A673 (cell line): ENCODE measurements around the gene CCDC186. TPM values are rescaled to one million over a fixed set of nuclear protein-coding genes. Genes with fewer than 3 reads are reported as not detected.

ENCODE experiments used
- BruUV-seq: library from RNA; stranded (reverse); fragments of 400-500 nt; replicated peaks from 2 replicates; lab custom pipeline; 2021; lab: Mats Ljungman, UMichigan
- CTCF ChIA-PET: fragments of 300-600 bp; sonication (Branson Sonifier 250); formaldehyde crosslinking; loops from one replicate; lab custom pipeline; 2022; ENCODE audit warnings: antibody characterized with exemption; lab: Charles Lee
- POLR2A ChIA-PET: fragments of 300-600 bp; sonication (Branson Sonifier 250); formaldehyde crosslinking; loops from one replicate; lab custom pipeline; 2022; ENCODE audit warnings: antibody characterized with exemption; ENCODE audit not compliant: low non-redundant PET; lab: Charles Lee
- DNase-seq: peaks from one replicate; pipeline ENCODE4 v3.0.0-alpha.2; 2015; ENCODE audit warnings: low spot score
- H3K27ac ChIP-seq: fragments of 200-600 bp; sonication (generic); 2 replicates; pipeline ENCODE4 v1.5.1; 2016; ENCODE audit warnings: mixed run types, low read depth, mild to moderate bottlenecking, mixed read lengths, antibody characterized with exemption, low read length; ENCODE audit not compliant: poor library complexity, severe bottlenecking
- H3K27me3 ChIP-seq: fragments of 200-600 bp; sonication (generic); replicated peaks from 2 replicates; pipeline ENCODE4 v1.6.1; 2017; ENCODE audit warnings: mixed run types, low read depth, mild to moderate bottlenecking, mixed read lengths, antibody characterized with exemption, low read length; ENCODE audit not compliant: insufficient read depth, poor library complexity
- H3K36me3 ChIP-seq: fragments of 200-600 bp; sonication (generic); 2 replicates; pipeline ENCODE4 v1.6.1; 2016; ENCODE audit warnings: mixed run types, mild to moderate bottlenecking, mixed read lengths, antibody characterized with exemption, low read length; ENCODE audit not compliant: insufficient read depth, poor library complexity, severe bottlenecking
- H3K4me1 ChIP-seq: fragments of 200-600 bp; sonication (generic); 2 replicates; pipeline ENCODE4 v1.6.1; 2017; ENCODE audit warnings: mixed run types, mild to moderate bottlenecking, mixed read lengths, antibody characterized with exemption, low read length; ENCODE audit not compliant: insufficient read depth, poor library complexity, severe bottlenecking
- H3K4me3 ChIP-seq: fragments of 200-600 bp; sonication (generic); 2 replicates; pipeline ENCODE4 v1.5.1; 2016; ENCODE audit warnings: low read depth, mixed run types, mild to moderate bottlenecking, mixed read lengths, low read length; ENCODE audit not compliant: poor library complexity, severe bottlenecking
- H3K9me3 ChIP-seq: fragments of 200-600 bp; sonication (generic); 2 replicates; pipeline ENCODE4 v1.6.1; 2016; ENCODE audit warnings: mixed run types, low read depth, mild to moderate bottlenecking, mixed read lengths, antibody characterized with exemption, low read length; ENCODE audit not compliant: poor library complexity, severe bottlenecking
- CTCF ChIP-seq: fragments of 300-800, 200-600 bp; sonication (generic); conservative IDR thresholded peaks from 2 replicates; pipeline ENCODE4 v1.5.1; 2017; ENCODE audit warnings: low read depth, mild to moderate bottlenecking, antibody characterized with exemption, low read length, moderate library complexity, mixed read lengths
- EZH2 ChIP-seq: fragments of 200-600 bp; sonication (generic); IDR thresholded peaks from 2 replicates; pipeline ENCODE4 v1.6.1; 2017; ENCODE audit warnings: borderline replicate concordance, low read depth, mild to moderate bottlenecking, mixed read lengths, antibody characterized with exemption, low read length; ENCODE audit not compliant: poor library complexity, severe bottlenecking
- intact Hi-C: fragments of 100-400 bp; cut with micrococcal nuclease; formaldehyde crosslinking; loops from one replicate; pipeline ENCODE4 v1.10.0; 2022; ENCODE audit not compliant: unreplicated experiment
- total RNA-seq: library from RNA; stranded (reverse); gene quantifications from 2 replicates; pipeline ENCODE4 v1.2.3, GENCODE V29; 2021

The CCDC186 gene
- total RNA-seq, 1 experiment from 2014 or later: 10.9 TPM

GRCh38 chr10:114180937-114181336 lies 6.9 kb upstream of the CCDC186 start:
- DNase-seq: no peak
- Histone ChIP-seq H3K36me3 (no peaks in the 10 kb centered on the region), H3K4me3 (no peak overlapping the region), H3K9me3 (no peaks in the 10 kb centered on the region), H3K27me3 (no peaks in the 10 kb centered on the region), H3K4me1 (no peaks in the 10 kb centered on the region), H3K27ac (no peak overlapping the region)
- ChIA-PET CTCF (no interaction called here), POLR2A (no interaction called here)
- intact Hi-C loops: no loop called here
- BruUV-seq: no TSS peak
- no peak for TF ChIP-seq CTCF
- TF ChIP-seq EZH2: no peak

GRCh38 chr10:114179747-114180146 lies 5.7 kb upstream of the CCDC186 start:
- no peaks in the 10 kb centered on the region for H3K4me1 ChIP-seq
- H3K27me3 ChIP-seq: no peaks in the 10 kb centered on the region
- BruUV-seq: no TSS peak
- no peak overlapping the region for H3K4me3 ChIP-seq
- TF ChIP-seq CTCF: no peak
- no peak for TF ChIP-seq EZH2
- ChIA-PET CTCF (no interaction called here), POLR2A (no interaction called here)
- H3K27ac ChIP-seq: no peak overlapping the region
- intact Hi-C loops: no loop called here
- no peaks in the 10 kb centered on the region for H3K36me3 ChIP-seq
- no peak for DNase-seq
- no peaks in the 10 kb centered on the region for H3K9me3 ChIP-seq

GRCh38 chr10:114179148-114179547 lies 5.1 kb upstream of the CCDC186 start, which contains the start of gene TDRD1:
Gene TDRD1 (plus strand): TSS chr10:114179353. CDS start chr10:114187832, 8,479 bp downstream.
- Histone ChIP-seq H3K27me3 (no peaks in the 10 kb centered on the region), H3K27ac (no peak within 1 kb of the TSS), H3K9me3 (no peaks in the 10 kb centered on the region), H3K4me3 (no peak within 1 kb of the TSS), H3K36me3 (no peaks in the 10 kb centered on the region), H3K4me1 (no peaks in the 10 kb centered on the region)
- CTCF ChIA-PET: interaction anchor here (0.7 kb wide), 1 partner anchor 445 kb away, joined by 3 read pairs; no protein-coding TSS in a partner anchor
- POLR2A ChIA-PET: no interaction called here
- TF ChIP-seq EZH2 (no peak), CTCF (no peak)
- DNase-seq: no peak
- intact Hi-C loops: no loop called here
- BruUV-seq: no TSS peak
